OCI-LY3 (cell line): ENCODE measurements around the gene NXPE3.

Source experiments
- EZH2phosphoT487 ChIP-seq: fragments of 200-600 bp; shearing (Covaris generic); IDR thresholded peaks from 2 replicates; pipeline ENCODE4 v1.6.1; 2018; ENCODE audit warnings: antibody characterized with exemption, mixed run types, low read depth
- TF ChIP-seq, protein P1 (sequence below): fragments of 200-600, 300-600 bp; sonication (generic); IDR thresholded peaks from 2 replicates; pipeline ENCODE4 v1.5.1; 2014; ENCODE audit warnings: antibody characterized with exemption, low read length, low read depth

DNA sequence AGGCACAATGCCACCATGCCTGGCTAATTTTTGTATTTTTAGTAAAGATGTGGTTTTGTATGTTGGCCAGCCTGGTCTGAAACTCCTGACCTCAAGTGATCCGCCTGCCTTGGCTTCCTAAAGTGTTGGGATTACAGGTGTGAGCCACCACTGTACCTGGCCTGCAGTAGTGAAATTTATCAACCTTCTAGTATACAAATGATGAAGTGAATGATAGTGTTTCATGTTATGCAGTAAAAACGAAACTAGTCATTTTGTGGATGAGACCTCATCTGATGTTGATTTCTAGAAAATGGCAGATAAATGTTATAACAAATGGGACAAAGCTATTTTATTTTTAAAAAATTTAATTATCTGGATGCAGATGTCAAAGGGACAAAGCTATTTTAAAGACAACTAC, 32.9 kb downstream of the NXPE3 start:
- TF ChIP-seq, protein P1, sequence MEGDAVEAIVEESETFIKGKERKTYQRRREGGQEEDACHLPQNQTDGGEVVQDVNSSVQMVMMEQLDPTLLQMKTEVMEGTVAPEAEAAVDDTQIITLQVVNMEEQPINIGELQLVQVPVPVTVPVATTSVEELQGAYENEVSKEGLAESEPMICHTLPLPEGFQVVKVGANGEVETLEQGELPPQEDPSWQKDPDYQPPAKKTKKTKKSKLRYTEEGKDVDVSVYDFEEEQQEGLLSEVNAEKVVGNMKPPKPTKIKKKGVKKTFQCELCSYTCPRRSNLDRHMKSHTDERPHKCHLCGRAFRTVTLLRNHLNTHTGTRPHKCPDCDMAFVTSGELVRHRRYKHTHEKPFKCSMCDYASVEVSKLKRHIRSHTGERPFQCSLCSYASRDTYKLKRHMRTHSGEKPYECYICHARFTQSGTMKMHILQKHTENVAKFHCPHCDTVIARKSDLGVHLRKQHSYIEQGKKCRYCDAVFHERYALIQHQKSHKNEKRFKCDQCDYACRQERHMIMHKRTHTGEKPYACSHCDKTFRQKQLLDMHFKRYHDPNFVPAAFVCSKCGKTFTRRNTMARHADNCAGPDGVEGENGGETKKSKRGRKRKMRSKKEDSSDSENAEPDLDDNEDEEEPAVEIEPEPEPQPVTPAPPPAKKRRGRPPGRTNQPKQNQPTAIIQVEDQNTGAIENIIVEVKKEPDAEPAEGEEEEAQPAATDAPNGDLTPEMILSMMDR, result no peak
- TF ChIP-seq EZH2phosphoT487, result no peak
